Stimulated activated CD4-positive, alpha-beta T cell treated with anti-CD3 and anti-CD28 coated beads, Interleukin-4, amount 100 ng/mL, for 4 hours (primary cell): ENCODE results near the gene DIS3L2.
"Not testable (repeated sequence)": the region's sequence is repeated elsewhere in the genome, so short reads cannot be mapped to it uniquely, and the experiment has no call there.

Experiments
- DNase-seq, 2 experiments: peaks; one replicate each; pipeline ENCODE4 v3.0.0-alpha.2; 2020

The DIS3L2 gene

DNA sequence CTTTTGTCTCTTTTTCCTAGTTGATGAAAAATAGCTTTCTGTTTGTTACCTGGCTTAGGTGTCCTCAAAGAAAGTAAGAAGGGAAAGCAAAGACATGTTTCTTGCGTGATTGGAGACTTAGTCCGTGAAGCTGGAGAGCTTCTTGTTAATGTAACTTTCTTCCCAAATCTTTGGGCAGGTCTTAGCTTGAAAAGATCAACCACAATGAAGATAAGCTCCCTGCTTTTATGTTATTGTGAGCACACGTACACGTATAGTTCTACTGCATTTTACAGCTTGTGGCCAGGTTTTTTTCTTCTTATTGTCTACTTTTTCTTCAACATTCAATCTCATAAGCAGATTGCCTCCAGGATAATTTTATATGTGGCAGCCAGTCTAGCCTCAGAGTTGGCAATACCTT is 99.8 kb downstream of the DIS3L2 start:
- DNase-seq: no peak

DNA sequence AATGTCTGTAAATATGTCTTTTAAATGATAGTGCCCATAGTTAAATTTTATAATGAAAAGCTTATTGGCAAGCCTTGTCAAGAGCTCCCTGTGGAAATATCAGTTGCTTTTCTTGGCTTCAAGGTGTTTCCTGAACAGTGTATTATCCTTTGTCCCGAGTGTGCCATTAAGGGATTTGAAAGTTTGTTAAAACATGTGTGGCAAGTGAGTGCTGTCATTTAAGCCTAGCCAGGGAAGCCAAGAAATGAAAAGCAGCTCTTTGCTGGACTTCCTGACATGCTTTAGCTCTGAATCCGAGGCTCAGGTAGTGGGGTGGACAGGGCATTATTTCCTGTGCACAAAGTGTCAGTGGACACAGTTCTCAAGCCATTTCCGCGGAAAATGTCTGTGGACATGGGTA is 111.5 kb downstream of the DIS3L2 start:
- DNase-seq: no peak

DNA sequence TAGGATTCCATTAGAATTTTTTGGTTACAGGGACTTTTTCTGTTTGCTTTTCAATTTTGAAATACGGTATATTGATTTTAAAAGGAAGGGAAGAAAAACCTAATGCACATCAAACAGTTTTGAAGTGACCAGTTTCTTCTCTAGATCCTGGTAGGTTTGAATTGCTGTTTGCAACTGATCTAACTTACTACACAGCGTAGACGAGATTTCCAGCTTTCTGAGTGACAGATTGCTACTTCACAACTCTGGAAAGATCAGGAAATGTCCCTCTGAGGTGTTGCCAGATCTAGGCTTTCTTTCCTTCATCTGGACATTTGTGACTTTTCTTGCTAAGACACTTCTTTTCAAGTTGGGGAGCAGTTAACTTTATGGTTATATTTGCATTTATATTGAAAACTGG is 112.2 kb downstream of the DIS3L2 start:
- no peak for DNase-seq

DNA sequence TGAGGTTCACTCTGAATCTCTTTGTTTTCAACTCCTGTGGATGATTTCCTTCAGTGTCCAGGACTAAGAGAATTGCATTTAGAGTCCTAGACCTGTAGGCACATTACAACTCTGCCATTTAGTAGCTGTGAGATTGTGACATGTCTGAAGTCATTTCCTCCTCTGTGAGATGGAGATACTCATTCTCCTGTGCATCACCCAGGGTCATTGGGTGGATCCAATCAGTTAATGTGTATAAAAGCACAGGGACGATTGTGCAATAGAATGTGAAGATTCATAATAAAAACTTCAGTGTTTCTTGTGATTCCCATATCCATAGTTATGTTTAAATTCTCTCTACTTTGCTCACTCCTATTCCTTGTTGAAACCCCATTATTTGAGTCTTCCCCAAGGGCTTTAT is 113.6 kb downstream of the DIS3L2 start:
- DNase-seq: no peak

DNA sequence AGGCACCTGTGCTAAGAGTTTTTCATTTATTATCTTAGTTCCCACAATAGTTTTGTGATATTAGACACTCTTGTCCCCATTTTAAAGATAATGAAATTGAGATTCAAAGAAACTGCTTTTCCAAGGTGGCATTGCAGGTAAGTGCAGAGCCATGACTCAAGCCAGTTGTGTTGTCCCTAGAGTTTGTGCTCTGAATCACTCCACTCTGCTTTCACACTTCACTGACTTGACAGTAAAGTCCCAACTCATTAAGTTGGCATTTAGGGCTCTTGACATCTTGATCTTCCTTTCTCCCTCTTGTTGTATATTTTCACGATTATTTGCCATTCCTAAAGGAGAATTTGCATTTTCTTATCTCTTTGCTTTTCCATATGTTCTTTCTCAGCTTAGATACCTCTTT is 114.3 kb downstream of the DIS3L2 start:
- DNase-seq: no peak

GRCh38 chr2:232076272-232076671 is 114.8 kb downstream of the DIS3L2 start:
- no peak for DNase-seq

DNA sequence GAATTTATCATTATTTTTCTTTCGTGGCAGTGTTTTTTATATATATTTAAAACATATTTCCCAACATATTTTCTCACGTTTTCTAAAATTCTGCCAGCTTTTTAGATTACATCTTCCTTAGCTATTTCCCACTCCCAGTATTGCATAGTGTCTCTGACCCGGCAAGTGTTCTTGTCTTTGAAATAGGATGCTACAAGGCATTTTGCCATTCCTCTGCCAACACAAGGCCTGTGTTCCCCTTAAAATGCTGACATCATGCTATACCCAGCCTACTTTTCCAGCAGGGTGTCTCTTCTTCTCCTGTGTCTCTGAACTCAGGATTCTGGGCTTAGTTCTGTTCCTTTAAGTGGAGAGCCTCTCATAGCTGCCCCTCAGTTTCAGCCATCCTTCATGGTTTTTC is 115.2 kb downstream of the DIS3L2 start:
- no peak for DNase-seq

- no peak for DNase-seq
These were observed 123.7 kb downstream of the DIS3L2 start for GRCh38 chr2:232085164-232085563.

DNA sequence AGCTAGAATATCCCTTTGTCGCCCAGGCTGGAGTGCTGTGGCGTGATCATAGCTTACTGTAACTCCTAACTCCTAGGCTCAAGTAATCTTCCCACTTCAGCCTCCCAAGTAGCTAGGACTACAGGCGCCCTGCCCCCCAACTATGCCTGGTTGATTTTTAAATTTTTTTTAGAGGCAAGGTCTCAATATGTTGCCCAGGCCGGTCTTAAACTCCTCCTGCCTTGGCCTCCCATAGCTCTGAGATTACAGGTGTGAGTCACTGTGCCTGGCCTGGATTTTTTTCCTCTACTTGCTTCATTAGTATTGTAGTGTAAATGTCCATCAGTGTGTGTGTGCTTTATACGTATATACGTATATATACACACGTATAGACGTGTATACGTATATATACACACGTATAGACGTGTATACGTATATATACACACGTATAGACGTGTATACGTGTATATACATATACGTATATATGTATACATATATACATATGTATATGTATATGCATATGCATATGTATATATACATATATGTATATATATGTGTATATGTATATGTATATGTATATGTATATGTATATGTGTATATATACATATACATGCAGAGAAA is 124.4 kb downstream of the DIS3L2 start:
- DNase-seq: no peak

DNA sequence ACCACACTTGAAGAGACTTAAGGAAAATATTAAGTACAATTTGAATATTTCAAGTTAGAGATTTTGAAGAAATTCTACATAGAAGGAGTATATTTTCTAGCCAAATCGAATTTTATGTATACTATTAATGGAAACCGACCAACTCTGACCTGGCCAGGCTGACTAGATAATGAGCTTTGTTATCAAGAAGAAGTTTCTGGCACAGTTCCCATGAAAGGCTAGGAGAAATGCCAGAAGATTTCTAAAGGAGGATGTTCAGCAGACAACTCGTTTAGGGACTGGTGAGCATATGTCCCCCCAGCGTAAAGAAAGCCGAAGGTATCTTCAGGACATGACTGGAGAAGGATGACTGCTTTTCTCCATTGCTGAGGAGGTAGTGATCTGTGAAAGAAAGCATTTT is 127.3 kb downstream of the DIS3L2 start:
- no peak for DNase-seq

GRCh38 chr2:232094201-232094600 is 132.7 kb downstream of the DIS3L2 start:
- DNase-seq: no peak

GRCh38 chr2:232094883-232095282 is 133.4 kb downstream of the DIS3L2 start:
- DNase-seq: no peak

- no peak for DNase-seq
These were observed 135.7 kb downstream of the DIS3L2 start for GRCh38 chr2:232097260-232097659.

DNA sequence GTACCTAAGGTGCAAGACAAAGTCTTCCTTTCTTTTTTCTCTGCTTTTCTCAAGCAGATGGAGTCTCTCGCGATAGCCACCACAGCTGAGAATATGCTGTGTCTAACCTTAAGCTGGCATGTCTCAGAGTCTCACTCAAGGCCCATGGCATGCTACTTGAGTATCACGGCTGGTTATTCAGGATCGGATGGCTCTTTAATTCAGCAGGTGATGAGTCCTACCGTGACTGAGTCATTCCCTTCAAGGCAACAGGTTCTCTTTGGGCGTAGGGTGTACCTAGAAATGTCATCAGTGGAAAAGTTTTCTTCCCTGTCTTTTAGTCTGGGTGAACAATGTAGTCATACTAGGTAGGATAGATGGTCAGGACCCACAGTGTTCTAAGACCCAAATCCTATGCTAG is 136.2 kb downstream of the DIS3L2 start:
- DNase-seq: no peak

GRCh38 chr2:232102380-232102779 is 140.9 kb downstream of the DIS3L2 start:
- DNase-seq: no peak

- no peak for DNase-seq
These were observed 141.7 kb downstream of the DIS3L2 start for GRCh38 chr2:232103140-232103737.

GRCh38 chr2:232104076-232104646 is 142.6 kb downstream of the DIS3L2 start:
- no peak for DNase-seq

DNA sequence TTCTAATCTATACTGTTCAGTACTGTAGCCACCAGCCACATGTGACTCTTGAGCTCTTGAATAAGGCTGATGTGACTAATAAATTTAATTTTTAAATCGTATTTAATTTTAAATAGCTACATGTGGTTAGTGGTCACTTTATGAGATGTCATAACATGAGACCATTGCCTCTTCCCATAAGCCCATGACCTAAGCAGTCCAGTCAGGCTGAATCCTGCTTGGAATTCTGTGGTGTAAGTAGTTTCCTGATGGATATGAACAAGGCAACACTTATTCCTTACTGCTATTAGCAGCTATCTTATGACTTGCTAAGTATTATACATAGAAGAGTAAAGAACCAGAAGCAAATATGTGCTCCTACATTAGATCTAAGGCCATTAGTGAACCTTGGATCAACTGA is 150.0 kb downstream of the DIS3L2 start:
- DNase-seq: no peak

- DNase-seq: no peak
These were observed 152.3 kb downstream of the DIS3L2 start for GRCh38 chr2:232113821-232114220.

- not testable (repeated sequence) for DNase-seq
These were observed 154.3 kb downstream of the DIS3L2 start for GRCh38 chr2:232115728-232116361.

GRCh38 chr2:232116852-232117251 is 155.3 kb downstream of the DIS3L2 start:
- no peak for DNase-seq

GRCh38 chr2:232117413-232117812 is 155.9 kb downstream of the DIS3L2 start:
- DNase-seq: no peak

- DNase-seq: no peak
These were observed 159.4 kb downstream of the DIS3L2 start for GRCh38 chr2:232120911-232121310.

DNA sequence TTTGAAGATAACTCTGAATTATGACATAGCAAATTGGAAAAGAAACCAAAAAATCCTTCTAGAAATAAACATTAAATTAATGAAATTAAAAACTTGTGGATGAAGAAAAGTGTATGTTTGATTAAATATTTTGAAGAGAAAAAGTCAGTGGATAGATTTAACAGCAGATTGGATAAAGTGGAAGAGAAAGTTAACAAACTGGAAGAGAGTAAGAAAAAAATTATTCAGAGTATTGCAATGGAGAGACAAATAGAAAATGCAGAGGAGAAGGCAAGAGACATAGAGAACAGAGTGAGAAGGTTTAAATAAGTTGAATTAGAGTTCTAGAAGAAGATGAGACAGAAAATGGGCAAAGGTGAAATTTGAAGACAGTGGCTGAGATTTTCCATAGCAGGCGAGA is 162.8 kb downstream of the DIS3L2 start:
- DNase-seq: no peak
